GM18873 (cell line): ENCODE data around the gene BDNF.

Experiments
- ATAC-seq: cut with Tn5 transposase; IDR thresholded peaks from one replicate; pipeline ENCODE4 v1.9.1; 2021; ENCODE audit warnings: mild to moderate bottlenecking, moderate library complexity, moderate number of reproducible peaks; ENCODE audit not compliant: unreplicated experiment, low FRiP score

The BDNF gene

GRCh38 chr11:27707676-27708075 lies 7.4 kb upstream of the BDNF start:
- no peak for ATAC-seq

GRCh38 chr11:27705873-27706820 lies 5.9 kb upstream of the BDNF start:
- ATAC-seq: peak; percentile 76

GRCh38 chr11:27703481-27703880 lies 3.2 kb upstream of the BDNF start:
- no peak for ATAC-seq

- ATAC-seq: no peak
Measured at GRCh38 chr11:27702811-27703210, 2.6 kb upstream of the BDNF start.

- peak; percentile 39 for ATAC-seq
Measured at GRCh38 chr11:27701355-27702105, 1.3 kb upstream of the BDNF start.

GRCh38 chr11:27699926-27700350 lies 317 bp downstream of the BDNF start:
- no peak for ATAC-seq

- no peak for ATAC-seq
Measured at GRCh38 chr11:27699242-27699925, 871 bp downstream of the BDNF start.

- peak; percentile 41 for ATAC-seq
Measured at GRCh38 chr11:27698872-27699241, 1.4 kb downstream of the BDNF start.

GRCh38 chr11:27697679-27698275 lies 2.5 kb downstream of the BDNF start:
- no peak for ATAC-seq

- no peak for ATAC-seq
Measured at GRCh38 chr11:27696961-27697360, 3.3 kb downstream of the BDNF start.

GRCh38 chr11:27696115-27696514 lies 4.1 kb downstream of the BDNF start:
- ATAC-seq: no peak

- no peak for ATAC-seq
Measured at GRCh38 chr11:27694992-27695391, 5.3 kb downstream of the BDNF start.

GRCh38 chr11:27693398-27693797 lies 6.9 kb downstream of the BDNF start:
- ATAC-seq: no peak

GRCh38 chr11:27692781-27693180 lies 7.5 kb downstream of the BDNF start:
- ATAC-seq: no peak

- no peak for ATAC-seq
Measured at GRCh38 chr11:27688076-27688475, 12.2 kb downstream of the BDNF start.

GRCh38 chr11:27681664-27682063 lies 18.6 kb downstream of the BDNF start:
- ATAC-seq: no peak

GRCh38 chr11:27679136-27680015 lies 20.9 kb downstream of the BDNF start:
- ATAC-seq: no peak

GRCh38 chr11:27678242-27678641 lies 22.0 kb downstream of the BDNF start:
- ATAC-seq: no peak

- no peak for ATAC-seq
Measured at GRCh38 chr11:27677108-27677507, 23.1 kb downstream of the BDNF start.
